Sigmoid colon (tissue), 4 donors: ENCODE data around the gene GABBR1.

Source experiments
- CTCF ChIP-seq, 4 experiments: fragments of 450-650 bp in 3 of 4; fragments of 200-600 bp in 1 of 4; IDR thresholded peaks; one replicate each; pipeline ENCODE4 v1.5.1; 2016 to 2019; ENCODE audit warnings: antibody characterized with exemption in 4 of 4, mild to moderate bottlenecking in 3 of 4, moderate library complexity in 2 of 4
- EP300 ChIP-seq, 4 donors: sonication (generic); formaldehyde crosslinking; IDR thresholded peaks; one replicate each; pipeline ENCODE4 v1.6.1; 2017; ENCODE audit warnings: antibody characterized with exemption in 4 of 4
- POLR2A ChIP-seq, 2 donors: fragments of 450-650 bp; IDR thresholded peaks; one replicate each; pipeline ENCODE4 v1.6.1; 2016; ENCODE audit warnings: antibody characterized with exemption in 2 of 2, mild to moderate bottlenecking in 2 of 2, moderate library complexity in 2 of 2
- POLR2AphosphoS5 ChIP-seq, 4 donors: sonication (generic); formaldehyde crosslinking; IDR thresholded peaks; one replicate each; pipeline ENCODE4 v1.6.1; 2017; ENCODE audit warnings: antibody characterized with exemption in 4 of 4

DNA sequence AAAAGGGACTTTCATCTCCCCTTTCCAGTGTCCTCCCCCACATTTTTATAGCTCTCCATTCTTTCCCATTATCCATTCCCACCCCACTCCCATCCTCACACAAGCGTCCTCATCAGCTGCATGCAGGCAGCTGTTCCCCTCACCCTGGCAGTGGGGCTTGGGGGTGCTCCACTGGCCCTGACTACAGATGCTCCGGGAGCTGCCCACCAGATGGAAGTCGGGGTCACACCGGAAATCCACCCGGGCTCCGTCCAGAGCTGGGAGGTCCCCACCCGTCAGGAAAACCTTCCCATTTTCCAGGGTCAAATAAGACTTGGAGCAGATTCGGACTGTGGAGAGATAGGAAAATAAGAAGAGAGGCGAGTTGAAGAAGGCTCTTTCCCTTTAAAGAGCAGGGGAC lies 2.7 kb downstream of the GABBR1 start:
- no peak for TF ChIP-seq CTCF (IDR thresholded peaks at IDR 0.05)
- TF ChIP-seq POLR2AphosphoS5 (IDR thresholded peaks at IDR 0.05), result no peak
- no peak for TF ChIP-seq POLR2A (IDR thresholded peaks at IDR 0.05)
- TF ChIP-seq EP300 (IDR thresholded peaks at IDR 0.05), result no peak
